Ovary (tissue), 3 donors: Measurements from ENCODE around the gene GNAT2.
A peak's percentile ranks its signal among the peaks of the same experiment; 100 is the strongest.

ENCODE experiments used
- EP300 ChIP-seq: sonication (generic); formaldehyde crosslinking; IDR thresholded peaks from one replicate; pipeline ENCODE4 v1.6.1; 2017; ENCODE audit warnings: antibody characterized with exemption
- POLR2A ChIP-seq: fragments of 450-650 bp; IDR thresholded peaks from one replicate; pipeline ENCODE4 v1.6.1; 2017; ENCODE audit warnings: antibody characterized with exemption, mild to moderate bottlenecking, moderate library complexity
- TF ChIP-seq, protein P1 (sequence below), 3 donors: fragments of 450-650 bp in 2 of 3; fragments of 200-600 bp in 1 of 3; IDR thresholded peaks; one replicate each; pipeline versions ENCODE4 v1.5.1 to v1.8.0; 2016 to 2022; ENCODE audit warnings: antibody characterized with exemption in 3 of 3, mild to moderate bottlenecking in 1 of 3
- donor health status: DM: no; HTN: no; CAD: no.

DNA sequence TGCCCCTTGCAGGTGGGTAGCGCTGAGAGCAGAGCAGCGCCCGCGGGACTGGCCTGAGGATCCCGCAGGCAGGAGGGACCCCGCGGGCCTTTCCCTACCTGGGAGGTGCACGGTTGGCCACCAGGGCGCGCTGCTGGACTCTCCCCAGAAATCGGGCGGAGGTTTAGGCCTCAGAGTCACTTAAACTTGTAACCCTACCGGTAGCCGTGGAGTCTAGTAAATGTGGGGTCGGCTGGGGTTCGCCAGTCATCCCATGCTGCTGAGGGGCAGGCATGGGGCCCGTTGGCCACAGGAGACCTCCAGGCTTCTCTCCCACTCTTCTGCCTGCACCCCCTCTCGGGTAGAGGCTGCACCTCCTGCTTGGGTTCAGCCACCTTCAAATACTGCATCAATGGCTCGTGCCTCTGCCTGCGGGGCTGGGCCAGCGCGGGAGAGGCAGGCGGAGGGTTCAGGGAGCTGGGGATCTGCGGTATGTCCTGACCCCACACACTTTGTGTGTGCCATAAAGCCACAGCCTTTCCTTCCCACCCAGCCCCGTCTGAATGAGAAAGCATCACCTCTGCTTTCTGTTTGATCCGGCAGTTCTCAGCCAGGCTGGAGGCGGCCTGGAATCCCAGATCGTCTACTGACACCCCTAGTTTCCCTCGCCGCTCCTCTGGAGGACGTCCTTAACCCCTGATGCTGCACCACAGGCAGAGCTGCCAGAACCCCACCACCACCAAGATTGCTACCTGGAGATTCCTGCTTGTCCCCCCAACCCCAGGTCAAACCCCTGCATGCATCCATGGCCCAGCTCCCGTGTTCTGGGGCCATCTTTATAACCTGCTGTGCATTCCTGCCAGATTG, 24.2 kb upstream of the GNAT2 start:
- TF ChIP-seq POLR2A (no peak), EP300 (no peak)
- TF ChIP-seq, protein P1, sequence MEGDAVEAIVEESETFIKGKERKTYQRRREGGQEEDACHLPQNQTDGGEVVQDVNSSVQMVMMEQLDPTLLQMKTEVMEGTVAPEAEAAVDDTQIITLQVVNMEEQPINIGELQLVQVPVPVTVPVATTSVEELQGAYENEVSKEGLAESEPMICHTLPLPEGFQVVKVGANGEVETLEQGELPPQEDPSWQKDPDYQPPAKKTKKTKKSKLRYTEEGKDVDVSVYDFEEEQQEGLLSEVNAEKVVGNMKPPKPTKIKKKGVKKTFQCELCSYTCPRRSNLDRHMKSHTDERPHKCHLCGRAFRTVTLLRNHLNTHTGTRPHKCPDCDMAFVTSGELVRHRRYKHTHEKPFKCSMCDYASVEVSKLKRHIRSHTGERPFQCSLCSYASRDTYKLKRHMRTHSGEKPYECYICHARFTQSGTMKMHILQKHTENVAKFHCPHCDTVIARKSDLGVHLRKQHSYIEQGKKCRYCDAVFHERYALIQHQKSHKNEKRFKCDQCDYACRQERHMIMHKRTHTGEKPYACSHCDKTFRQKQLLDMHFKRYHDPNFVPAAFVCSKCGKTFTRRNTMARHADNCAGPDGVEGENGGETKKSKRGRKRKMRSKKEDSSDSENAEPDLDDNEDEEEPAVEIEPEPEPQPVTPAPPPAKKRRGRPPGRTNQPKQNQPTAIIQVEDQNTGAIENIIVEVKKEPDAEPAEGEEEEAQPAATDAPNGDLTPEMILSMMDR (IDR thresholded peaks at IDR 0.05), result peak; percentile 63 to 87 (median 71)
